ENCODE results near the gene MIPEP. TPM values are rescaled to one million over a fixed set of nuclear protein-coding genes. Genes with fewer than 3 reads are reported as not detected.

Gene MIPEP
- total and polyA plus RNA-seq, 9 of the 15 experiments (the other 6 are each of a cell fraction or from before 2014, with no cell fraction given) = 1.7 to 19.3 (median 13.1) TPM

DNA sequence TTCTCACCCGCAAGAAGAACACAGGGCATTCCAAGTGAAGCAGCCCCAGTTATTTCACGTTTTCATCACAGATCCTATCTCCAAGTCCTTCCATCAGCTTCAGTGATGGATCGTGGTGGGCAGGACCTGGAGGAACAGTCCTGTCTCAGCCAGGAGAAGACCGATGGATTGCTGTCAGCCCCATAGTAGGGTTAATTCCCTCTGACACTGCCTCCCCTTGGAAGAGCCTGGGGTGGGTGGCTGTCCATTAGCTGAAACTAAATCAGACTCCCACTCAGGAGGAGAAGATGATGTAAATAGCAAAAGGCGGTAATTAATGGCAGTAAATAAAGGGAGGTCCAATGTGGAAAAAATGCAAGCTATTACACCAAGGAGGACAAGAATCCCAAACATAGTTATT, 188.0 kb downstream of the MIPEP start (continued):
- TF ChIP-seq, protein P1, sequence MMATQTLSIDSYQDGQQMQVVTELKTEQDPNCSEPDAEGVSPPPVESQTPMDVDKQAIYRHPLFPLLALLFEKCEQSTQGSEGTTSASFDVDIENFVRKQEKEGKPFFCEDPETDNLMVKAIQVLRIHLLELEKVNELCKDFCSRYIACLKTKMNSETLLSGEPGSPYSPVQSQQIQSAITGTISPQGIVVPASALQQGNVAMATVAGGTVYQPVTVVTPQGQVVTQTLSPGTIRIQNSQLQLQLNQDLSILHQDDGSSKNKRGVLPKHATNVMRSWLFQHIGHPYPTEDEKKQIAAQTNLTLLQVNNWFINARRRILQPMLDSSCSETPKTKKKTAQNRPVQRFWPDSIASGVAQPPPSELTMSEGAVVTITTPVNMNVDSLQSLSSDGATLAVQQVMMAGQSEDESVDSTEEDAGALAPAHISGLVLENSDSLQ (IDR thresholded peaks at IDR 0.05) = no peak

DNA sequence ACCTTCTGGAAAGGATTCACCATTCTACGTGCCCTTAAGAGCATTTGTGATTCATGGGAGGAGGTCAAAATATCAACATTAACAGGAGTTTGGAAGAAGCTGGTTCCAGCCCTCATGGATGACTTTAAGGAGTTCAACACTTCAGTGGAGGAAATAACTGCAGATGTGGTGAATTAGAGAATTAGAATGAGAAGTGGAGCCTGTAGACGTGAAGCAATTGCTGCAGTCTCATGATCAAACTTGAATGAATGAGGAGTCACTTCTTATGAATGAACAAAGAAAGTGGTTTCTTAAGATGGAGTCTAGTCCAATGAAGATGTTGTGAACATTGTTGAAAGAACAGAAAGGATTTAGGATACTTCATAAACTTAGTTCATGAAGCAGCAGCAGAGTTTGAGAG, 189.9 kb downstream of the MIPEP start:
- ChIA-PET POLR2A (interaction anchor here (1.3 kb wide), 1 partner anchor 11 kb away, joined by 3 read pairs; no protein-coding TSS in a partner anchor), CTCF (ENCODE audit: low intra/inter-chr PET ratio) (no interaction called here)
- in situ Hi-C loops (cut with MboI) (no loop called here), intact Hi-C loops (cut with micrococcal nuclease) (no loop called here)
- Histone ChIP-seq H3K4me1 (replicated peaks in 1 of 2; ENCODE audit: control insufficient read depth in 2 of 2, insufficient read depth in 2 of 2, low read length in 2 of 2) (peaks cover 0 to 9% of the 10 kb centered on the region in 2 experiments; a peak in 2 of 5 replicates), H2AFZ (ENCODE audit: low read depth, low read length) (no peak overlapping the region), H3K27ac (ENCODE audit: extremely low read depth, low read depth, low read length) (no peak overlapping the region), H3K9me1 (ENCODE audit: control insufficient read depth, insufficient read depth, low read length) (no peaks in the 10 kb centered on the region), H3K9me3 (replicated peaks; ENCODE audit: control insufficient read depth, insufficient read depth, low read depth, low read length) (no peaks in the 10 kb centered on the region), H3K4me3 (no peak overlapping the region), H3K27me3 (ENCODE audit: control insufficient read depth in 2 of 2, insufficient read depth in 2 of 2, low read length in 2 of 2) (peaks cover 11 to 41% of the 10 kb centered on the region in 2 experiments; a peak in 4 of 5 replicates), H3K9ac (ENCODE audit: insufficient read depth in 1 of 2, low read depth in 2 of 2, low read length in 2 of 2) (no peak overlapping the region), H3K79me2 (ENCODE audit: control insufficient read depth, insufficient read depth, low read length) (no peaks in the 10 kb centered on the region), H3K36me3 (ENCODE audit: control insufficient read depth, insufficient read depth, low read length) (no peaks in the 10 kb centered on the region), H3K4me2 (ENCODE audit: insufficient read depth, low read length) (no peak overlapping the region), H4K20me1 (replicated peaks; ENCODE audit: control insufficient read depth, insufficient read depth, low read length) (no peaks in the 10 kb centered on the region)
- 0% methylated on average over 2 of the region's 2 CpGs for WGBS (ENCODE audit: insufficient coverage, low coverage, missing lambda C conversion rate)
- ATAC-seq = no peak
- no peak for FAIRE-seq
- BruUV-seq (replicated peaks) = no TSS peak
- no peak for DNase-seq (ENCODE audit: extremely low read depth in 1 of 4, low spot score in 3 of 4)
- TF ChIP-seq PPARD (CRISPR knock-in tag; IDR thresholded peaks at IDR 0.05) = no peak
- no peak for TF ChIP-seq ZNF184 (CRISPR knock-in tag; IDR thresholded peaks at IDR 0.05)
- TF ChIP-seq, protein P2, sequence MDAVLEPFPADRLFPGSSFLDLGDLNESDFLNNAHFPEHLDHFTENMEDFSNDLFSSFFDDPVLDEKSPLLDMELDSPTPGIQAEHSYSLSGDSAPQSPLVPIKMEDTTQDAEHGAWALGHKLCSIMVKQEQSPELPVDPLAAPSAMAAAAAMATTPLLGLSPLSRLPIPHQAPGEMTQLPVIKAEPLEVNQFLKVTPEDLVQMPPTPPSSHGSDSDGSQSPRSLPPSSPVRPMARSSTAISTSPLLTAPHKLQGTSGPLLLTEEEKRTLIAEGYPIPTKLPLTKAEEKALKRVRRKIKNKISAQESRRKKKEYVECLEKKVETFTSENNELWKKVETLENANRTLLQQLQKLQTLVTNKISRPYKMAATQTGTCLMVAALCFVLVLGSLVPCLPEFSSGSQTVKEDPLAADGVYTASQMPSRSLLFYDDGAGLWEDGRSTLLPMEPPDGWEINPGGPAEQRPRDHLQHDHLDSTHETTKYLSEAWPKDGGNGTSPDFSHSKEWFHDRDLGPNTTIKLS (IDR thresholded peaks at IDR 0.05; ENCODE audit: borderline replicate concordance, low read depth) = no peak
- TF ChIP-seq PHB (CRISPR knock-in tag; IDR thresholded peaks at IDR 0.05) = no peak
- no peak for TF ChIP-seq BHLHE40 (IDR thresholded peaks at IDR 0.05; ENCODE audit: low read length)
- TF ChIP-seq, protein P3, sequence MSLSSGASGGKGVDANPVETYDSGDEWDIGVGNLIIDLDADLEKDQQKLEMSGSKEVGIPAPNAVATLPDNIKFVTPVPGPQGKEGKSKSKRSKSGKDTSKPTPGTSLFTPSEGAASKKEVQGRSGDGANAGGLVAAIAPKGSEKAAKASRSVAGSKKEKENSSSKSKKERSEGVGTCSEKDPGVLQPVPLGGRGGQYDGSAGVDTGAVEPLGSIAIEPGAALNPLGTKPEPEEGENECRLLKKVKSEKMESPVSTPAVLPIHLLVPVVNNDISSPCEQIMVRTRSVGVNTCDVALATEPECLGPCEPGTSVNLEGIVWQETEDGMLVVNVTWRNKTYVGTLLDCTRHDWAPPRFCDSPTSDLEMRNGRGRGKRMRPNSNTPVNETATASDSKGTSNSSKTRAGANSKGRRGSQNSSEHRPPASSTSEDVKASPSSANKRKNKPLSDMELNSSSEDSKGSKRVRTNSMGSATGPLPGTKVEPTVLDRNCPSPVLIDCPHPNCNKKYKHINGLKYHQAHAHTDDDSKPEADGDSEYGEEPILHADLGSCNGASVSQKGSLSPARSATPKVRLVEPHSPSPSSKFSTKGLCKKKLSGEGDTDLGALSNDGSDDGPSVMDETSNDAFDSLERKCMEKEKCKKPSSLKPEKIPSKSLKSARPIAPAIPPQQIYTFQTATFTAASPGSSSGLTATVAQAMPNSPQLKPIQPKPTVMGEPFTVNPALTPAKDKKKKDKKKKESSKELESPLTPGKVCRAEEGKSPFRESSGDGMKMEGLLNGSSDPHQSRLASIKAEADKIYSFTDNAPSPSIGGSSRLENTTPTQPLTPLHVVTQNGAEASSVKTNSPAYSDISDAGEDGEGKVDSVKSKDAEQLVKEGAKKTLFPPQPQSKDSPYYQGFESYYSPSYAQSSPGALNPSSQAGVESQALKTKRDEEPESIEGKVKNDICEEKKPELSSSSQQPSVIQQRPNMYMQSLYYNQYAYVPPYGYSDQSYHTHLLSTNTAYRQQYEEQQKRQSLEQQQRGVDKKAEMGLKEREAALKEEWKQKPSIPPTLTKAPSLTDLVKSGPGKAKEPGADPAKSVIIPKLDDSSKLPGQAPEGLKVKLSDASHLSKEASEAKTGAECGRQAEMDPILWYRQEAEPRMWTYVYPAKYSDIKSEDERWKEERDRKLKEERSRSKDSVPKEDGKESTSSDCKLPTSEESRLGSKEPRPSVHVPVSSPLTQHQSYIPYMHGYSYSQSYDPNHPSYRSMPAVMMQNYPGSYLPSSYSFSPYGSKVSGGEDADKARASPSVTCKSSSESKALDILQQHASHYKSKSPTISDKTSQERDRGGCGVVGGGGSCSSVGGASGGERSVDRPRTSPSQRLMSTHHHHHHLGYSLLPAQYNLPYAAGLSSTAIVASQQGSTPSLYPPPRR (CRISPR knock-in tag; IDR thresholded peaks at IDR 0.05; ENCODE audit: borderline replicate concordance) = no peak
- TF ChIP-seq ZNF76 (CRISPR knock-in tag; IDR thresholded peaks at IDR 0.05; ENCODE audit: borderline replicate concordance) = no peak
- TF ChIP-seq, protein P4, sequence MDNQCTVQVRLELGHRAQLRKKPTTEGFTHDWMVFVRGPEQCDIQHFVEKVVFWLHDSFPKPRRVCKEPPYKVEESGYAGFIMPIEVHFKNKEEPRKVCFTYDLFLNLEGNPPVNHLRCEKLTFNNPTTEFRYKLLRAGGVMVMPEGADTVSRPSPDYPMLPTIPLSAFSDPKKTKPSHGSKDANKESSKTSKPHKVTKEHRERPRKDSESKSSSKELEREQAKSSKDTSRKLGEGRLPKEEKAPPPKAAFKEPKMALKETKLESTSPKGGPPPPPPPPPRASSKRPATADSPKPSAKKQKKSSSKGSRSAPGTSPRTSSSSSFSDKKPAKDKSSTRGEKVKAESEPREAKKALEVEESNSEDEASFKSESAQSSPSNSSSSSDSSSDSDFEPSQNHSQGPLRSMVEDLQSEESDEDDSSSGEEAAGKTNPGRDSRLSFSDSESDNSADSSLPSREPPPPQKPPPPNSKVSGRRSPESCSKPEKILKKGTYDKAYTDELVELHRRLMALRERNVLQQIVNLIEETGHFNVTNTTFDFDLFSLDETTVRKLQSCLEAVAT (IDR thresholded peaks at IDR 0.05) = no peak
- no peak for TF ChIP-seq CSDE1 (IDR thresholded peaks at IDR 0.05)
- TF ChIP-seq CHCHD3 (CRISPR knock-in tag; IDR thresholded peaks at IDR 0.05) = no peak
- no peak for TF ChIP-seq CREBBP (IDR thresholded peaks at IDR 0.05; ENCODE audit: low read depth, low read length)
- no peak for TF ChIP-seq PML (IDR thresholded peaks at IDR 0.05; ENCODE audit: low read length)
- TF ChIP-seq ZBTB1 (CRISPR knock-in tag; IDR thresholded peaks at IDR 0.05; ENCODE audit: borderline replicate concordance, low read depth) = no peak

Measured in K562 (cell line).